ENCODE measurements around the gene BTRC. TPM values are rescaled to one million over a fixed set of nuclear protein-coding genes. Genes with fewer than 3 reads are reported as not detected.

The BTRC gene
- total RNA-seq, 1 experiment from 2014 or later: 5.7 TPM

DNA sequence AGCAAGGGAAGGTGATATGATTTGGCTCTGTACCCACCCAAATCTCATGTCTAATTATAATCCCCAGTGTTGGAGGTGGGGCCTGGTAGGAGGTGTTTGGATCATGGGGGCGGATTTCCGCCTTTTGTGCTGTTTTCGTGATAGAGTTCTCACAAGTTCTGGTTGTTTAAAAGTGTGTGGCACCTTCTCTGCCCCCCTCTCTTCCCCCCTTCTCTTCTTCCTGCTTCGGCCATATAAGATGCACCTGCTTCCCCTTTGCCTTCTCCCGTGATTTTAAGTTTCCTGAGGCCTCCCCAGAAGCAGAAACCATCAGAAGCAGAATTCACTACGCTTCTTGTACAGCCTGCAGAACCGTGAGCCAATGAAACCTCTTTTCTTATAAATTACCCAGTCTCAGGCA, 21.1 kb downstream of the BTRC start:
- DNase-seq: no peak
- H3K4me2 ChIP-seq (ENCODE audit: low read length): no peak overlapping the region
- intact Hi-C loops (cut with micrococcal nuclease): no loop called here
- no peaks in the 10 kb centered on the region for H4K20me1 ChIP-seq (ENCODE audit: low read length)
- no peak overlapping the region for H3K9ac ChIP-seq (ENCODE audit: low read length)
- no peak for ATAC-seq
- ChIA-PET CTCF (no interaction called here), POLR2A (ENCODE audit: unreplicated experiment) (no interaction called here)
- no peaks in the 10 kb centered on the region for H3K36me3 ChIP-seq (ENCODE audit: low read depth, low read length)
- BruUV-seq (replicated peaks): no TSS peak
- no peaks in the 10 kb centered on the region for H3K4me1 ChIP-seq (ENCODE audit: insufficient read depth, low read length)
- no peak for TF ChIP-seq EZH2 (IDR thresholded peaks at IDR 0.05; ENCODE audit: low read length, unreplicated experiment)
- TF ChIP-seq EZH2phosphoT487 (IDR thresholded peaks at IDR 0.05; ENCODE audit: borderline replicate concordance, low read length): no peak
- no peaks in the 10 kb centered on the region for H3K9me2 ChIP-seq (replicated peaks; ENCODE audit: low read length)
- peaks cover under 1% of the 10 kb centered on the region; the same call in 1 of the 2 replicates for H3K79me2 ChIP-seq (ENCODE audit: low read length)
- no peaks in the 10 kb centered on the region for H3K9me3 ChIP-seq (ENCODE audit: low read length)
- H3K27me3 ChIP-seq (ENCODE audit: low read length): no peaks in the 10 kb centered on the region
- H2AFZ ChIP-seq (ENCODE audit: low read length): no peak overlapping the region
- H3K4me3 ChIP-seq (ENCODE audit: low read length): no peak overlapping the region
- H3F3A ChIP-seq (ENCODE audit: low read length, unreplicated experiment): no peaks in the 10 kb centered on the region
- no peak overlapping the region for H3K27ac ChIP-seq (ENCODE audit: low read length)

DNA sequence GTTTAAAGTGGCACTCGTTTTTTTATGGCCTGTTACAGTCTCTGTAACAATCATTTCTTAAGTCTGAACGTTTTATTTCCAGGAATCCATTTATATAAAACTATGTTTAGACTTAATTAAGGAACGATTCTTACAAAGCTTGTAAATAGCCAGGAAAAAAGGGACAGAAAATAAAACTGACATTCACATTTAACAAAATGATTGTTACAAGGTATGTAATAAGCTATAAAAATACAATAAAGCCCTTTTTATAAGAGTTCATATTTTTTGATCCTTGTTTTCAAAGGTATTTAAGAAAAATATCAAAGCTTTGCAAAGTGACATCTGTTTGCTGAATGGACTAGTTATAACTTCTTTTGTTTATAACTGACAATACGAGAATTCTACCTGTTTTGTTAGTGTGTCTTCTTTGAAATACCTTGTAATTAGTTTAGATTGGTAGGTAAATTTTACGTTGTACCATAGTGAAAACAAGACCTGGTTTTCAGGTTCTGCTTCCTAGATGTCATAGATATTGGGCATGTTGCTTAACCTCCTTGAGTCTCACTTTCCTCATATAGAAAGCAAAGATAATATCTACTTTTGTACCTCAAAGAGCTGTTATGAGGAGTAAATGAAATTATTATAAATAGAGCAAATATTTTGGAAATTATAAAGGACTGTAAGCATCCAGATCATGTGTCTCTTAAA, 25.8 kb downstream of the BTRC start:
- no peak overlapping the region for H3K9ac ChIP-seq (ENCODE audit: low read length)
- ChIA-PET CTCF (no interaction called here), POLR2A (ENCODE audit: unreplicated experiment) (no interaction called here)
- no peak overlapping the region for H2AFZ ChIP-seq (ENCODE audit: low read length)
- H3K4me2 ChIP-seq (ENCODE audit: low read length): no peak overlapping the region
- TF ChIP-seq EZH2phosphoT487 (IDR thresholded peaks at IDR 0.05; ENCODE audit: borderline replicate concordance, low read length): no peak
- TF ChIP-seq EZH2 (IDR thresholded peaks at IDR 0.05; ENCODE audit: low read length, unreplicated experiment): no peak
- TF ChIP-seq, protein P1, sequence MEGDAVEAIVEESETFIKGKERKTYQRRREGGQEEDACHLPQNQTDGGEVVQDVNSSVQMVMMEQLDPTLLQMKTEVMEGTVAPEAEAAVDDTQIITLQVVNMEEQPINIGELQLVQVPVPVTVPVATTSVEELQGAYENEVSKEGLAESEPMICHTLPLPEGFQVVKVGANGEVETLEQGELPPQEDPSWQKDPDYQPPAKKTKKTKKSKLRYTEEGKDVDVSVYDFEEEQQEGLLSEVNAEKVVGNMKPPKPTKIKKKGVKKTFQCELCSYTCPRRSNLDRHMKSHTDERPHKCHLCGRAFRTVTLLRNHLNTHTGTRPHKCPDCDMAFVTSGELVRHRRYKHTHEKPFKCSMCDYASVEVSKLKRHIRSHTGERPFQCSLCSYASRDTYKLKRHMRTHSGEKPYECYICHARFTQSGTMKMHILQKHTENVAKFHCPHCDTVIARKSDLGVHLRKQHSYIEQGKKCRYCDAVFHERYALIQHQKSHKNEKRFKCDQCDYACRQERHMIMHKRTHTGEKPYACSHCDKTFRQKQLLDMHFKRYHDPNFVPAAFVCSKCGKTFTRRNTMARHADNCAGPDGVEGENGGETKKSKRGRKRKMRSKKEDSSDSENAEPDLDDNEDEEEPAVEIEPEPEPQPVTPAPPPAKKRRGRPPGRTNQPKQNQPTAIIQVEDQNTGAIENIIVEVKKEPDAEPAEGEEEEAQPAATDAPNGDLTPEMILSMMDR (conservative IDR thresholded peaks at IDR 0.05; ENCODE audit: low read depth, low read length): no peak
- H3K4me1 ChIP-seq (ENCODE audit: insufficient read depth, low read length): no peaks in the 10 kb centered on the region
- no peaks in the 10 kb centered on the region for H3K79me2 ChIP-seq (ENCODE audit: low read length)
- H3F3A ChIP-seq (ENCODE audit: low read length, unreplicated experiment): no peaks in the 10 kb centered on the region
- no peak for ATAC-seq
- no peaks in the 10 kb centered on the region for H3K27me3 ChIP-seq (ENCODE audit: low read length)
- BruUV-seq (replicated peaks): no TSS peak
- no peaks in the 10 kb centered on the region for H3K9me2 ChIP-seq (replicated peaks; ENCODE audit: low read length)
- no peak overlapping the region for H3K4me3 ChIP-seq (ENCODE audit: low read length)
- no peak for DNase-seq
- H3K36me3 ChIP-seq (ENCODE audit: low read depth, low read length): no peaks in the 10 kb centered on the region
- no peaks in the 10 kb centered on the region for H3K9me3 ChIP-seq (ENCODE audit: low read length)
- intact Hi-C loops (cut with micrococcal nuclease): no loop called here
- H4K20me1 ChIP-seq (ENCODE audit: low read length): no peaks in the 10 kb centered on the region
- no peak overlapping the region for H3K27ac ChIP-seq (ENCODE audit: low read length)

DNA sequence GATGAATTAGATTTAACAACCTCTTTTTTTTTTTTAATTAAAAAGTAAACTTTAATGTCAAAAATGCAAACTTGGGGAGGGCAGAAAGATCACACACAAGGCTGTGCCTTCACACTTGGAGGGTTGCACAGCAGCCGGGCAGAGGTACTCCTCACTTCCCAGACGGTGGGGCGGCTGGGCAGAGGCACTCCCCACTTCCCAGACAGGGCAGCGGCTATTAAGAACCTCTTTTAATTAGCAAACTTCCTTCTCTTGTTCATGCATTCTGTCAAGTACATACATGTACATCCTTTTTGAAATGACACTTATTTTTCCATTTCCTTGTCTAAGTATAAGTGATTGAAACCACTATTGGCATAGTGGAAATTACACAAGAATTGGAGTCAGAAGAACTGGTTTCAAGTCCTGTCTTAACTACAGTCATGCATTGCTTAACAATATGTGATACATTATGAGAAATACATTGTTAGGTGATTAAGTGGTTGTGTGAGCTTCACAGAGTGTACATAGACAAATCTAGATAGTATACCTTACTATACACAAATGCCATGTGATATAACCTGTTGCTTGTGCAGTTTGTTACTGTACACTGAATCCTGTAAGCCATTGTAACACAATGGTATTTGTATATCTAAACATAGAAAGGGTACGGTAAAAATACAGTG, 26.5 kb downstream of the BTRC start:
- Histone ChIP-seq H3K4me2 (ENCODE audit: low read length) (no peak overlapping the region), H3K4me1 (ENCODE audit: insufficient read depth, low read length) (no peaks in the 10 kb centered on the region), H3K9ac (ENCODE audit: low read length) (no peak overlapping the region), H3K36me3 (ENCODE audit: low read depth, low read length) (no peaks in the 10 kb centered on the region), H3F3A (ENCODE audit: low read length, unreplicated experiment) (no peaks in the 10 kb centered on the region), H4K20me1 (ENCODE audit: low read length) (no peaks in the 10 kb centered on the region), H3K27ac (ENCODE audit: low read length) (no peak overlapping the region), H3K9me2 (replicated peaks; ENCODE audit: low read length) (no peaks in the 10 kb centered on the region), H3K4me3 (ENCODE audit: low read length) (no peak overlapping the region), H3K27me3 (ENCODE audit: low read length) (no peaks in the 10 kb centered on the region), H2AFZ (ENCODE audit: low read length) (no peak overlapping the region), H3K79me2 (ENCODE audit: low read length) (no peaks in the 10 kb centered on the region), H3K9me3 (ENCODE audit: low read length) (no peaks in the 10 kb centered on the region)
- BruUV-seq (replicated peaks): no TSS peak
- TF ChIP-seq EZH2 (IDR thresholded peaks at IDR 0.05; ENCODE audit: low read length, unreplicated experiment): no peak
- no peak for TF ChIP-seq EZH2phosphoT487 (IDR thresholded peaks at IDR 0.05; ENCODE audit: borderline replicate concordance, low read length)
- TF ChIP-seq, protein P1 (conservative IDR thresholded peaks at IDR 0.05; ENCODE audit: low read depth, low read length): no peak
- intact Hi-C loops (cut with micrococcal nuclease): no loop called here
- DNase-seq (peak; percentile 19), ATAC-seq (no peak)
- CTCF ChIA-PET: no interaction called here
- POLR2A ChIA-PET (ENCODE audit: unreplicated experiment): no interaction called here

Data from PC-3 (cell line).